Mesodermal cell (in vitro differentiated cells): ENCODE results near the gene IGFALS.

Experiments
- H3K27ac ChIP-seq: 2 replicates; pipeline ENCODE4 v1.7.0; 2013; ENCODE audit warnings: mild to moderate bottlenecking, low read depth, low read length, moderate library complexity; ENCODE audit not compliant: severe bottlenecking
- H3K36me3 ChIP-seq: 2 replicates; pipeline ENCODE4 v1.7.1; 2013; ENCODE audit warnings: mild to moderate bottlenecking, low read length, moderate library complexity; ENCODE audit not compliant: control insufficient read depth, insufficient read depth
- H3K4me1 ChIP-seq: one replicate; pipeline ENCODE4 v1.7.1; 2013; ENCODE audit warnings: mild to moderate bottlenecking, low read length; ENCODE audit not compliant: insufficient read depth, control insufficient read depth, poor library complexity, severe bottlenecking
- H3K4me3 ChIP-seq: 2 replicates; pipeline ENCODE4 v1.7.0; 2013; ENCODE audit warnings: low read length, control low read depth, mild to moderate bottlenecking; ENCODE audit not compliant: insufficient read depth, poor library complexity, severe bottlenecking; ENCODE audit errors: extremely low read depth
- H3K9me3 ChIP-seq: 2 replicates; pipeline ENCODE4 v1.7.1; 2013; ENCODE audit warnings: mild to moderate bottlenecking, low read length, moderate library complexity; ENCODE audit not compliant: control insufficient read depth
- WGBS, 2 experiments: methylation state at CpG; one replicate each; pipeline ENCODE4 v1.1.5; 2013; ENCODE audit warnings: missing lambda C conversion rate in 2 of 2; ENCODE audit not compliant: insufficient coverage in 2 of 2; 5-methylcytosine and 5-hydroxymethylcytosine counted together

Gene IGFALS

DNA sequence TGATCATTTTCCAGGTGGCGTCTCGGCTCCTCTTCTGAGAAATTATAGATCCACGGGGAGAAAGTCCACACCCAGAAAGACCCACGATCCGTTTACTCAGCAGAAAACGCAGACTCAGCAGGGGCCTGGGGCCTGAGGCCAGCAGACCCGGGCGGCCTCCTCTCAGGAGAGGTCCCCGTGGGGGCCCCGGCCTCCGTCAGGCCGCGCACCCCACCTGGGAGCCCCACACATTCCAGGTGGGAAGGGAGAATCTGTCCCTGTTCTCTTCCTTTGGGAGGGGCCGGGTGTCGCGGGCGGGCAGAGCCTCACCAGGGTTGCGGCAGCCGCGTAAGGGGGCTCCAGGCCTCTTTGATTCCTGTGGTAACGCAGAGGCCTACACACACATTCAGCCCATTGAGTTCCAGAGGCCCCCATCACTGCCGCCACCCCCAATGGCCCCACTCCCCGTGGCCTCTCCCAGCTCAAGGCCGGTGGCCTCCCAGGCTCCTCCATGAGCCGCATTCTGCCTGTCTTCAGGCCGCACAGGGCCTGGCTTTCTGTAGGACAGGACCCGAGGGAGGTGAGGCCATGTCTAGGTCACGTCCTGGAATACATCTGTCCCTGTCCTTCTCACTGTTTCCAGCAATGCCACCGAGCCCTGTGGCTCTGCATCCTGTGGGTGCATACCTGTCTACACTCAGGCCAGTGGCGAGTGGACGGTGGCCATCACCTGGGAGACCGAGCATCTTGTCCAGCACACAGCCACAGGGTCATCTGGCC, 1.6 kb upstream of the IGFALS start:
- Histone ChIP-seq H3K4me1 (no peaks in the 10 kb centered on the region), H3K4me3 (no peak overlapping the region), H3K27ac (no peak overlapping the region), H3K9me3 (peaks cover 4% of the 10 kb centered on the region), H3K36me3 (peaks cover 2% of the 10 kb centered on the region)
- 90 to 96% methylated on average over 25 to 28 of the region's 32 CpGs for WGBS, 2 experiments

- Histone ChIP-seq H3K4me1 (no peaks in the 10 kb centered on the region), H3K9me3 (peaks cover 4% of the 10 kb centered on the region), H3K36me3 (peaks cover 8% of the 10 kb centered on the region), H3K27ac (no peak overlapping the region), H3K4me3 (no peak overlapping the region)
- WGBS, 2 experiments: 80 to 90% methylated on average over 10 to 15 of the region's 18 CpGs
These were observed 841 bp upstream of the IGFALS start for GRCh38 chr16:1794221-1794871.

- H3K27ac ChIP-seq: no peak overlapping the region
- no peaks in the 10 kb centered on the region for H3K4me1 ChIP-seq
- H3K9me3 ChIP-seq: peaks cover 2% of the 10 kb centered on the region
- WGBS, 2 experiments: 93 to 95% methylated on average over 23 to 31 of the region's 33 CpGs
- no peak overlapping the region for H3K4me3 ChIP-seq
- peaks cover 19% of the 10 kb centered on the region for H3K36me3 ChIP-seq
These were observed 498 bp downstream of the IGFALS start for GRCh38 chr16:1792836-1793577.

DNA sequence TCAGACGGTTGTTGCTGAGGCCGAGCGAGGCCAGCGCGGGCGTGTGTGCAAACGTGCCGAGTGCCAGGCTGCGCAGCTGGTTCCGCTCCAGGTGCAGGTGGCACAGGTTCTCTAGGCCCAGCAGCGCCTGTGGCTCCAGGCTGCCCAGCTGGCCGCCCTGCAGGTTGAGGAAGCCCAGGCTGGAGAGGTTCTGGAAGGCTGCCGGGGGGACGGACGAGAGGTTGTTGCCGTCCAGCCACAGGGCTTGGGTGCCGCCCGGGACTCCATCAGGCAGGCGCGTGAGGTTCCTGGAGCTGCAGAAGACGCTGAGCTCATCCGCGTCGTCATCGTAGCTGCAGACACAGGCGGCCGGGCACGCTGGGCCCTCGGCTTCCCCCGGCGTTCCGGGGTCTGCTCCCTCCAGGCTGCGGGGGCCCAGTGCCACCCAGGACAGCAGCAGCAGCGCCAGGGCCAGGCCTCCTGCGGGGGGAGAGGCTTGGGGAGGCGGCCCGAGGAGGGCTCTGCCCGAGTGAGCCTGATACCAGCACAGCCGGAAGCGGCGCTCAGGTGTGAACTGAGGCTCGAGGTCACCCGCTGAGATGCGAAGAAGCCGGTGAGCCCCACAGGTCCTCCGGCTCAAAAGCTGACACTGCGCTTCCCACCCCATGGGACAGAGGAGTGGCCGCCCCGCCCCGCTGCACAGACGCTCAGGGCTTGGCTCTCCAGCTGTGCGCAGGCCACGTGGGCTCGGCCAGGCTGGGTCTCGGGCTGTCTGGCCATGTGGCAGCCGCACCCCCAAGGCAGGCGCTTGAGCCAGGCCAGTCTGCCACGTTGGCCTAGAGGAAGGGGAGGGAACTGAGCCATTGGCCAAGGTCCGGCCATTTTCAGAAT, 1.3 kb downstream of the IGFALS start:
- Histone ChIP-seq H3K27ac (no peak overlapping the region), H3K4me1 (no peaks in the 10 kb centered on the region), H3K4me3 (no peak overlapping the region), H3K36me3 (peaks cover 28% of the 10 kb centered on the region), H3K9me3 (no peaks in the 10 kb centered on the region)
- 92 to 96% methylated on average over 52 to 59 of the region's 59 CpGs for WGBS, 2 experiments

GRCh38 chr16:1791256-1791942, 2.1 kb downstream of the IGFALS start:
- Histone ChIP-seq H3K4me3 (no peak overlapping the region), H3K9me3 (no peaks in the 10 kb centered on the region), H3K36me3 (peaks cover 35% of the 10 kb centered on the region), H3K27ac (no peak overlapping the region), H3K4me1 (no peaks in the 10 kb centered on the region)
- 95 to 96% methylated on average over 44 to 53 of the region's 53 CpGs for WGBS, 2 experiments

DNA sequence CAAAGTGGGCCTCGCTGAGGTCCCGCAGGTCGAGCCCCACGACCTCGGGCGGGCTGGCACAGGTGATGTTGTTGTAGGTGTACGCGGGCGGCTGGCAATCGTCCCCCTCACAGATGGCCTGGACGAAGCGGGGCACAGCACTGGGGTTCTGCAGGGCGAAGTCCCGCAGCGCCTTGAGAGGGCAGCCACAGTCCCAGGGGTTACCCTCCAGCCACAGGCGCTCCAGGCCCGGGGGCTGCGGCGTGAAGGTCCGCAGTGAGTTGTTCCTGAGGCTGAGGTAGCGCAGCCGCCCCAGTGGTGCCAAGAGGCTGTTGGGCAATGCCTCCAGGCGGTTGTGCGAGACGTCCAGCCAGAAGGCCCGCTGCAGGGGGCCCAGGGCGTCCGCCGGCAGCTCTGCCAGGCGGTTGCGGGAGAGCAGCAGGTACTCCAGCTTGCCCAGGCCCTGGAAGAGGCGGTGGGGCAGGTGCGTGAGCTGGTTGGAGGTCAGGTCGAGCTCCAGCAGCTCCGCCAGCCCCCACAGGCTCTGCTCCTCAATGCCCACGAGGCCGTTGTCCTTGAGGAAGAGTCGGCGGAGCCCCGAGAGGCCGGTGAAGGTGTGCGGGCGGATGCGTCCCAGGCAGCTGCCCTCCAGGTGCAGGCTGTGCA, 2.8 kb downstream of the IGFALS start:
- H3K9me3 ChIP-seq: no peaks in the 10 kb centered on the region
- H3K36me3 ChIP-seq: peaks cover 42% of the 10 kb centered on the region
- no peaks in the 10 kb centered on the region for H3K4me1 ChIP-seq
- H3K27ac ChIP-seq: no peak overlapping the region
- no peak overlapping the region for H3K4me3 ChIP-seq
- 97 to 99% methylated on average over 36 to 44 of the region's 44 CpGs for WGBS, 2 experiments

DNA sequence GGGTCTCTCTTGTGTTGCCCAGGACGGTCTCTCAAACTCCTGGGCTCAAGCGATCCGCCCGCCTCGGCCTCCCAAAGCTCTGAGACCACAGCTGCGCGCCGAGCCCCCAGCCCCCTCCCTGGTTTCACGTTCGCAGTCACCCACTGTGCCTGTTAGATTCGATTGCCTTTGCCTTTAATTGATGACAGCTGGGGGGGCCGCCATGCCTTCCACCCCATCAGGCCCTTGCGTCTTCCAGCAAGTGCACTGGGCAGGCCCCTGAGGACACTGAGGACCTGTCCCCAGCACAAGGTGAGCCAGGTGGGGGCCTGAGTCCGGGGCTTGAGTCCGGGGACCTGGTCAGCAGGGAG, 3.3 kb downstream of the IGFALS start:
- 93 to 96% methylated on average over 12 to 15 of the region's 15 CpGs for WGBS, 2 experiments
- Histone ChIP-seq H3K27ac (no peak overlapping the region), H3K9me3 (no peaks in the 10 kb centered on the region), H3K4me1 (no peaks in the 10 kb centered on the region), H3K4me3 (no peak overlapping the region), H3K36me3 (peaks cover 47% of the 10 kb centered on the region)

DNA sequence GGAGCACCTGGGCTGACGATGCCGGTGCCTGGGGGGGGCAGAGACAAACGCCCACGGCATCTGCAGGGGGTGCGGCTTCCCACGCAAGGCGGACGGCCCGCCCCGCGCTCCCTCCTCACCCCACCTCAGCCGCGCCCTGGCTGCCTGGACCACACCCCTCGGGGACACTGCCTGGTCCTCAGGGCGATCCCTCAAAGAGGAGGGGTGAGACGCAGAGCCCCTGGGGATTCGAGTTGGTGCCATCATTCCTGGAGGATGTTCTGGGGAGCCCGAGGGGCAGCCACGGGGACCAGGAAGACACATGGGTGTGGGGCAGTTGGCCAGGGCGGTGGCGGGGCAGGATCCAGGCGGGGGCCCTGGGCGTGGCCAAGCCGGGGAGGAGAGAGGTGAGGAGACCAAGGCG, 3.9 kb downstream of the IGFALS start:
- no peak overlapping the region for H3K27ac ChIP-seq
- no peaks in the 10 kb centered on the region for H3K9me3 ChIP-seq
- no peaks in the 10 kb centered on the region for H3K4me1 ChIP-seq
- H3K36me3 ChIP-seq: peaks cover 49% of the 10 kb centered on the region
- WGBS, 2 experiments: 92 to 98% methylated on average over 9 to 17 of the region's 25 CpGs
- no peak overlapping the region for H3K4me3 ChIP-seq

DNA sequence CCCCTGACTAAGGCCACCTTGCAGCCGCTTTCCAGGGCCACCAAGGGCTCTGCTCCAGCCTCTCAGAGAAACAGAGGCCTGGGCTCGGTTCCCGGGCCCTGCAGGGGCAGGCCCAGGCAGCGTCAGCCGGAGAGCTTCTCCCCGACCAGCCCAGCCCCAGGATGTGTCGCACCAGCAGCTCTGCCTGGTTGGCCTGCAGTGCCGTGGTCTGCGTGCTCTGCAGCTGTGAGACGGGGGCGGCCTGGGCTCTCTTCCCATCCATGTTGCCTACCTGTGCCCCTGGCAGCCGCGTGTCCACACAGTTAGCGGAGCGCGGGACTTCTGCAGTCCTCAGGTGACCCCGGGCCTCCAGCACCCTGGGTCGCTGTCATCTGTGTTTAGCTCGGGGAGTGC, 4.8 kb downstream of the IGFALS start:
- H3K4me1 ChIP-seq: no peaks in the 10 kb centered on the region
- H3K27ac ChIP-seq: no peak overlapping the region
- H3K4me3 ChIP-seq: no peak overlapping the region
- WGBS, 2 experiments: 85 to 90% methylated on average over 17 to 19 of the region's 19 CpGs
- H3K9me3 ChIP-seq: no peaks in the 10 kb centered on the region
- H3K36me3 ChIP-seq: peaks cover 49% of the 10 kb centered on the region
